GM18907 (cell line): Measurements from ENCODE around the gene POU4F1.
"Not testable (repeated sequence)": the region's sequence is repeated elsewhere in the genome, so short reads cannot be mapped to it uniquely, and the experiment has no call there.

Source experiments
- ATAC-seq: cut with Tn5 transposase; IDR thresholded peaks from one replicate; pipeline ENCODE4 v1.9.1; 2021; ENCODE audit warnings: mild to moderate bottlenecking, moderate library complexity; ENCODE audit not compliant: unreplicated experiment

The POU4F1 gene, protein sequence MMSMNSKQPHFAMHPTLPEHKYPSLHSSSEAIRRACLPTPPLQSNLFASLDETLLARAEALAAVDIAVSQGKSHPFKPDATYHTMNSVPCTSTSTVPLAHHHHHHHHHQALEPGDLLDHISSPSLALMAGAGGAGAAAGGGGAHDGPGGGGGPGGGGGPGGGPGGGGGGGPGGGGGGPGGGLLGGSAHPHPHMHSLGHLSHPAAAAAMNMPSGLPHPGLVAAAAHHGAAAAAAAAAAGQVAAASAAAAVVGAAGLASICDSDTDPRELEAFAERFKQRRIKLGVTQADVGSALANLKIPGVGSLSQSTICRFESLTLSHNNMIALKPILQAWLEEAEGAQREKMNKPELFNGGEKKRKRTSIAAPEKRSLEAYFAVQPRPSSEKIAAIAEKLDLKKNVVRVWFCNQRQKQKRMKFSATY

DNA sequence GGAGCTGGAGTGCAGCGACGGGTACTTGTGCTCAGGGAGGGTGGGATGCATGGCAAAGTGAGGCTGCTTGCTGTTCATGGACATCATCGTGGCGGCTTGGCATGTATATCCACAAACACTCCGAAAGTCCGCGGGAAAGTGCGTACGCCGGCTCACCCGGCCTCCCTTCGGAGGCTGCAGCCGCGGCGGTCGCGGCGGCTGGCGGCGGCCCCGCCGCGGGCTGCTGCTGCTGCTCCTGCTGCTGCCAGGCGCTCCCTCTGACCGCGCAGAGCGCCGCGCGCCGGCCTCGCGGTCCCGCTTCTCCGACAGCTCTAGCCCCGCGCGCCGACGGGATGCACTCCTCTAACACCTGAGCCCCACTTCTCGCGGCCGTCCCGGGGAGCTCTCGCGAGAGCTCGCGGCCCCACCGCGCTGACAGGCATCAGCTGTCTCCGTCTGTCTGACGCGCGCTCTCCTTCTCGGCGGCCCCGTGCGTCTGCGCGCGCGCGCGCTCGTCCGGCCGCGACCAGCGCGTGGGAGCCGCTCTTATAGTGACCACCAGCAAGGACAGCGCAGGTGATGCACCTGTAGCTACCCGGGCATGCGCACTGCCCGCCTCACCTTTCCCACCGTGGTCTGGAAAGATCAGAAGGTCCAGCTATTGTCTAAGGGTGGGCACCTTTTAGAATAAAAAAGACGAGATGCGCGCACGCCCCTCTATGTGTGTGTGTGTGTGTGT, at the start of gene POU4F1:
Gene POU4F1 (minus strand): TSS at position 313 of the 718 bp plus-strand sequence. CDS start 226 bp downstream, at position 87.
- peak; percentile 83 for ATAC-seq

DNA sequence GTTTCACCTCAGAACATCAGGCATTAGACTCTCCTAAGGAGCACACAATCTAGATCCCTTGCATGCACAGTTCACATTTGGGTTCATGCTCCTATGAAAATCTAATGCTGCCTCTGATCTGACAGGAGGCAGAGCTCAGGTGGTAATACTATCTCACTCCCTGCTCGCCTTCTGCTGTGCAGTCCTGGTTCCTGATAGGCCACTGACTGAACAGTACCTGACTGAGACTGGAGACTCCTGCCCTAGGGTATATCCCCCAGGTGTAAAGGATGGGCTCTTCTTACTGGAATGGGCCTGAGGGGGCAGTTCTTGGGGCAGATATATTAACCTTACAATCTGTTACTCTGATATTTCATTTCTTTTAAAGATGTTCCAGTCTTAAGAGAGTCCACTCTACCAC, 49.3 kb upstream of the POU4F1 start:
- ATAC-seq = no peak

DNA sequence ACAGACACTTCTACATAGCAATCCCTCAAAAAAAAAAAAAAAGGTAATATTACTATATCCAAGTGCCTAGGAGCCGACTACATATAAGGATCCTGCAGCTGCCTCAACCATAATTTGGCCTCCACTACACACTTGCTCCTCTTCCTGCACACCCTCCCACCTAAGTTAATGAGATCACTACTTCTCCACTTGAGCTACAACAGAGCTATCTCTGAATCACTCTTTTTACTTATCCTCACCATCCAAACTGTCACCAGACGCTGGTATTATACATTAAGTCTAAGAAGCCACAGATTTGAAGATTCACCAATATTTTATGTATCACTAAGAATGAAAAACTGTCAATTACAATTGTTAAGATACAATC, 47.3 kb upstream of the POU4F1 start:
- no peak for ATAC-seq

DNA sequence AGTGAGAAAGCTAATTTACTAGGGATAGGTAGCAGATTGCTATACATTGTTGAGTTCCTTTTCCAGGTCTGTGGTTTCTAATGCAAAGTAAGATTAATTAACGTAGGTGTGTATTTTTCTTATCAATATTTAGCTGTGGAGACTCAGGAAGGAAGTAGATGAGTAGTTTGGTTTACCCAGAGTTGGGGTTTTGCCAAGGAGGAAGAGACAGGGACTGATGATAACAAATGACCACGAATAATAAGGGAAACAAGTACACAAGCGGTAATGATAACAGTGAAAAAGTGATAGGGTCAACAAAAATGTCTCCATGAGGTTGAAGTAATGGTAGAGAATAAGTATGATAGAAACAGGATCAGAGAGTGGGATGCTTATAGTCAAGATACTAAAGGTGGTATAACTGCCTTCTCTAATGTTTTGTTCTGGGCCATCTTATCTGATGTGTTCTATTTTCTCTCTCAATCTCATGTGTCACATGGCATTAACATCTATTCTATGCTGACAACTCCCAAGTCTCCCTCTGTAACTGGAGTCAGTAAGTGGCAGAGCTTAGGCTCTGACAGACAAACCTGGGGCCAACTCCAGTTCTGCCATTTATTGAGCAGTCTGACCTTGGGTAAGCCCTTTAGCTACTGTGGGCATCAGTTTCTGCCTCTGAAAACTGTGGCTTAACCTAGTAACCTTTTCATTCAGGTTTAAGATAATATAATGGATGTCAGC, 46.8 kb upstream of the POU4F1 start:
- no peak for ATAC-seq

GRCh38 chr13:78647109-78647678, 43.8 kb upstream of the POU4F1 start:
- not testable (repeated sequence) for ATAC-seq

DNA sequence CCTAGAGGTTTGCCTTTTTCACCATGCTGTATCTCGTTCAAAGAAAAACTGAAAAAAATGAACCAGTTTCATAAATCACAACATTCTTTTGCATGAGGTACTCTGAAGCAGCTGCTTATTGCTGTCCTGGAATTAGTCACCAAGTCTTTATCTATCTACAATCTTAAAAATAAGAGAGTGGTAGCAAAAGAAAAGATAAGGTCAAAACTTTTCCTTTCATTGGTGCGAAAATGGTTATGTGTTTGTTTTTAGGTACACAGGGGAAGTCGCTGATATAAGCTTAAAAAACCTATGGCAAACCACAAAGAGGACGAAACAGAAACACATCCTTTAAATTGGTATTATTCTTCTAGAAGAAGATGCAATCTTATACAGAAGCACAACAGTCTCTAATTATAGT, 34.9 kb upstream of the POU4F1 start:
- ATAC-seq = peak; percentile 64

GRCh38 chr13:78636495-78636894, 33.1 kb upstream of the POU4F1 start:
- ATAC-seq = no peak

DNA sequence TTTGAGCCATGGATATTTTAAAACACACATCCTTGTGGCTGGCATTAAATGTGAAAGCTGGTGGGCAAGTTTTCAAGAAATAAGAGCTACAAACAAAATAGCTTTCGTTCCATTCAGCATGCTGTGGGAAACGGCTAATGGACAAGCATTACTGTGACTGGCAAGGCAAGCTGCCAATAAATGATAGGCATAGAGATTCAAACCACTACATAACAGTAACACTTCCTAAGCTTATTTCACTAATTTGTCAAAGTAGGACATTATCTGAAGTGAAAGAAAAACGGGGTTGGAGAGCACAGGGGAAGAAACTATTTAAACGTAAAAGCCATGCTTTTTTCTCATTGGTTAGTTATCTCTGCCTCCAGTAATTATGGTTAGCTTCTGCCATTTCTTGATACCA, 29.6 kb upstream of the POU4F1 start:
- ATAC-seq = no peak

GRCh38 chr13:78631077-78631476, 27.7 kb upstream of the POU4F1 start:
- no peak for ATAC-seq

DNA sequence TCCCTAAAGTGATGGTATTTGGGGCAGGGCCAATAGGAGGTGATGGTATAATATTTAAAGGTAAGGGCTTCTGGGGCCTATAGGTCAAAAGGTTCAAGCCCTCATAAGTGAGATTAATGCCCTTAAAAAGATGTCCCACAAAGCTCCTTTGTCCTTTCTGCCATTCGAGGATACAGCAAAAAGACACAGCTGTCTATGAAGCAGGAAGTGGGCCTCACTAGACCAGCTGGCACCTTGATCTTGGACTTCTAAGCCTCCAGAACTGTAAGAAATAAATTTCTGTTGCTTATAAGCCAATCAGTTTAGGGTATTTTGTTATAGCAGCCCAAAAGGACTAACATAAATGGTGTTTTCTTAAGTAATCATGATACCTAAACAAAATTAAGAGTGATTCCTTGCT, 27.2 kb upstream of the POU4F1 start:
- ATAC-seq = no peak

DNA sequence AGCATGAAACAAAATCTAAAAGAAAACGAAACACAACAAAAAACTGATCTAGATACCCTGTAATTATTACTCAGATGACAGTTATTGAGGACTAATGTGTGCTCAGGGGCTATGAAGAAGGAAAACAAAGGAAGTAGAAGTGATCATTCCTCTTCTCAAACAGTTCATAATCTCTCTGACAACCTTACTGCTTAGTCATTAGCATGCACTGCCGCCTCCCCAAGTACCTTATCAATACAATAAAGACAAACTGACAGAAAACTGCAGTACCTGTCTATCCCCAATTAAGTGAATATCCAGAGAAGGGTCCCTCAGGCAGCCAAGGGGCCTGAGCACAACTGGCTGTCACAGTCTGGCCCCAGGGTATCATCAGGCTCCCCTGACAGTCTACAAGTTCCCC, 22.0 kb upstream of the POU4F1 start:
- ATAC-seq = no peak

DNA sequence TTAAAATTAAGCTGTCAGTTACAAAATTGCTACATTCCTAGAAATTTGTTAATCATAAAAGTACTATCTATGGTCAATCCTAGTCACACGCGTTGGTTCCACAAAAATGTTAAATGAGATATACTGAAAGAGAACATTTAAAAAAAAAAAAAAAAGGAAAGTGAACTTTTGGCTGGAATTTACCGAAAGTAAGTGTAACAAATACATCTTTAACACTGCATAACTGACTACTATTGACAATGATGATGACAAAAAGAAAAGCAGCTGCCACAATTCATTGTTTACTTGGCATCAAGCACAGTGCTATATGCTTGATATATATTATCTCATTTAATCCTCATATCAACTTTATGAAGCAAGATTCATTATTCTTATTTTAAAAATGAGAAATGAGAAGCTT, 19.8 kb upstream of the POU4F1 start:
- ATAC-seq = no peak

- peak; percentile 49 for ATAC-seq
These were observed 17.7 kb upstream of the POU4F1 start for GRCh38 chr13:78620936-78621470.

DNA sequence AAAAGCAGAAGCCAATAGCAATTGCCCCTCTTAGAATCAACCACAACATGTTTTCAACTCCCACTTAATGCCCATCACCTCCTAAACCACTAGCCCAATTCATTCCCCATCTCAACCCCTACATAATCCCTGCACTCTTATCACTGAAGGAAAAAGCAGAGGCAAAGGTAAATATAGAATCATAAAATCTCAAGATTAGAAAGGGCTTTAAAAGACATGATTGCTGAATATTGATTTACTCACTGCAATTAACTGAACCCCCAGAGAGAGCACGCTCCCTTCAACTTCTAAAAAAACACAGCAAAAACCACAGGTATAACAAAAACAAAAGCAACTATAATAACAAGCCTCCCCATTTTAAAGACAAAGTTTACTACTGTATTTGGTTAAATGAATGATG, 15.1 kb upstream of the POU4F1 start:
- no peak for ATAC-seq

DNA sequence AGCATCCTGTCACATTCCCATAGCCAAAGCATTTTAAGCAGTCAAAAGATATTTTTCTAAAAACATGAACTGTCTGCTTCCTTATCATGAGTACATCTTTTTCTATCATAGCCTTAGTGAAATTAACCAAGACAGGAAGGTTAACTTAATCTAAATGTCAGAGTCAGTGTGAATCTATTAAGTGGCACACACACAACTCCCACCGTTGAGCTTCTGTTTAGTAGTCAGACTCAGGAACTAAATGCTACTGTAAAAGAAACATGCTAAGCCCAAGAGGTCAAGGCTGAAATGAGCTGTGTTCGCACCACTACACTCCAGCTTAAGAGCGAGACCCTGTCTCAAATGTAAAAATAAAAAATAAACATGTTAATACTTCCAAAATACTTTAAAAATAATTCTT, 7.7 kb upstream of the POU4F1 start:
- no peak for ATAC-seq

DNA sequence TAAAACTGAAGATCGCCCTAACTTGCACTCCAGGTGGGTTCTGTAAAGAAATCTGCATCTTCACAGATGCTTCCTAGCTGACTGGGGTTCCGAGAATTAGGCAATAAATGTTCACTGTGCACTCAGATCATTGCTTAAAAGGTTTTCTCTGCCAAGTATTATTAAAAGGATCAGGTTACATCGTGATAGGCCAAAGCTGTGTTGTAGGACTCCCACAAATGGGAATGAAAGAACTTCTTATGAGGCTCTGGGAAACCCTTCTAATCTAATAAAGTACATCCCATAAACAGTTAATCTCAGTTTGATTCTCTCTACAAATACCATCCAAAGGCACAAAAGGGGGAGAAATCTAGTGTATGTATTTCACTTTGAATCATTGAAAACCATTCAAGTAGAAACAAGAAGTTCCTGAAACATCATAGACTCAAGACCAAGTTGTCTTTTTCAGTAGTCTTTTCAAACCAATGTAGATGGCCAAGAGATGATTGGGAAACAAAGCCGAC, 7.1 kb upstream of the POU4F1 start:
- ATAC-seq = no peak

DNA sequence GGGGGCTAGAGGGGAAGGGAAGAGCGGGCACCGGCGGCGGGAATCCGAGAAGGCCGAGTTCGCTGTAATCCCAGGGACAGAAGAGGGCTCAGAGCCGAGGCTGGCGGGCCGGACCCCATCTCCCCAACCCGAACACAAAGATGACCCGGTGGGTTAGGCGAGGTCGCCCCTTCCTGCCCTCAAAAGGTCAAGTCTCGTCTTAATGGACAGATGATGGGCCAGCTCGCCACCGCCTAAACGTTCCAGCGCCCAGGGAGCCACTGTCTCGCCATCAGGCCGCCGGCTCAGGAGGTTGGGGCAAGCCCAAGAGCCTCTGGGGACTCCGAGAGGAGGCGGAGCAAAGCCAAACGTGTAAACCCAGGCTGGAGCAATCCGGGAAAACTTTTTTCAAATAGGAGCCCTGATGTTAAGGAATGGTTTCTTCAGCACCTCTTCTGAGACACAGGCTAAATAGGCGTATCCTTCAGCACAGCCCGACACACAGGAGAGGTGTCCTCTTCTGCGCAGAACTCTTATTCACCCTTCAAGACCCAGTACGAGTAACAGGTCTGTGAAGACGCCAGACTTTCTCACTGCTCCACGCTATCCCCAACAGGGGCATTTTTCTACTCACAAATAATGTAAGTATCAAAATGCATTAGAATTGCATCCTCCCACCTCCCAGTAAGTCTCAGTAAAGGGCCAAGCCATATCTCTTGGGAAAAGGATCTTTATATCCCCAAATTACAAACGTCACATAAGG, 6.3 kb upstream of the POU4F1 start:
- no peak for ATAC-seq

- ATAC-seq = no peak
These were observed 5.5 kb upstream of the POU4F1 start for GRCh38 chr13:78608688-78609463.

GRCh38 chr13:78608252-78608687, 4.9 kb upstream of the POU4F1 start:
- no peak for ATAC-seq
